HG03457 (cell line): ENCODE measurements around the gene FAM13A.
A peak's percentile ranks its signal among the peaks of the same experiment; 100 is the strongest.

Experiments used
- ATAC-seq: cut with Tn5 transposase; IDR thresholded peaks from one replicate; pipeline ENCODE4 v1.9.1; 2021; ENCODE audit warnings: moderate number of reproducible peaks; ENCODE audit not compliant: unreplicated experiment

Gene FAM13A

GRCh38 chr4:88792821-88793220 is 264.2 kb downstream of the FAM13A start:
- no peak for ATAC-seq

- peak; percentile 84 for ATAC-seq
Observed at GRCh38 chr4:88792268-88792781, 264.7 kb downstream of the FAM13A start.

DNA sequence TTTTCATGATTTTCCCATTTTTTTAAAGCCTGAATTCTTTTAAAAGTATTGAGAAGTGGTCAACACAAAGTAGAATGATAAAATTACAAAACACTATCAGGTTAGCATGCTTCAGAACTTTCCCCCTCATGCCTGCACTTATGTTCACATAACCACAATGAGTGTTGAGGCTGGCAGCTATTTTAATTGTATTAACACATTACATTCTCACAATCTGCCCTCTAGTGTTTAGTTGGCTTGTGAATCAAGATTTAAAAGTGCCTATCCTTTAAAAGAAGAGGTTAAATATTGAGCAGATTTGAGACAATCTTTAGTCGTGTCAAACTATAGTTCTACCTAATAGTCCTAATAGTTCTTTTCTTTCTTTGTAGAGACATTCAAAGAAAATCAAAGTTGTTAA is 265.7 kb downstream of the FAM13A start:
- no peak for ATAC-seq

- no peak for ATAC-seq
Observed at GRCh38 chr4:88788895-88789294, 268.1 kb downstream of the FAM13A start.

- no peak for ATAC-seq
Observed at GRCh38 chr4:88788424-88788823, 268.6 kb downstream of the FAM13A start.

- ATAC-seq: no peak
Observed at GRCh38 chr4:88786011-88786410, 271.0 kb downstream of the FAM13A start.

- no peak for ATAC-seq
Observed at GRCh38 chr4:88780389-88780788, 276.6 kb downstream of the FAM13A start.

GRCh38 chr4:88779431-88779830 is 277.6 kb downstream of the FAM13A start:
- no peak for ATAC-seq

GRCh38 chr4:88775529-88775928 is 281.5 kb downstream of the FAM13A start:
- no peak for ATAC-seq

GRCh38 chr4:88775026-88775425 is 282.0 kb downstream of the FAM13A start:
- ATAC-seq: no peak

- no peak for ATAC-seq
Observed at GRCh38 chr4:88771883-88772450, 285.0 kb downstream of the FAM13A start.

GRCh38 chr4:88765729-88766128 is 291.3 kb downstream of the FAM13A start:
- ATAC-seq: no peak

GRCh38 chr4:88763075-88763474 is 293.9 kb downstream of the FAM13A start:
- no peak for ATAC-seq

DNA sequence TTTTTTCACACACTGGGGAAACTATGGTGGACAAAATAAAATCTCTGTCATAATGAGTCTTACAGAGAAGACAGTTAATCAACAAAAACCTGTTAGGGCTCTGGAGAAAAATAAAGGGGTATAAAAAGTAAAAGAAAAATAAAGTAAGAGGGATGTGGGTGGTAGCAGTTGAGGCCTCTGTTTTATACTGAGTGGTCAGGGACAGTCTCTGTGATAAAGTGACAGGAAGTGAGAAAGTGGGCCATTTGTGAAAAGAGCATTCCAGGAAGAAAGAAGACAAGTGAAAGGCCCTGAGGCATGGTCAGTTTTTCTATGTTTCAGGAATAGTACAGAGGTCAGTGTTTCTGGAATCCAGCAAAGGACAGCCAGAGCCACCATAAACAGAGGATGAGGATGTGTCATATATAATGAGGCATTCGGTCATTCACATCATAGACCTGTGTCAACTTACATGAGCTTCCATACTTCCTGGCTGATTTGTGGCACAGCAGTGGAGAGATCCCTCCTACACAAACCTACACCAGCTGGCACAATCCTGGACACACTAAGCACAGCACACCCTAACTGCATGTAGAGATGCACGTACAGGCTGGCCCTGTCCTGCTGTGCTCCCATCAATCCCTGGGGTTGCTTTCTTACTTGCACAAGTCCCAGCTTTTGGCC is 295.0 kb downstream of the FAM13A start:
- ATAC-seq: no peak

DNA sequence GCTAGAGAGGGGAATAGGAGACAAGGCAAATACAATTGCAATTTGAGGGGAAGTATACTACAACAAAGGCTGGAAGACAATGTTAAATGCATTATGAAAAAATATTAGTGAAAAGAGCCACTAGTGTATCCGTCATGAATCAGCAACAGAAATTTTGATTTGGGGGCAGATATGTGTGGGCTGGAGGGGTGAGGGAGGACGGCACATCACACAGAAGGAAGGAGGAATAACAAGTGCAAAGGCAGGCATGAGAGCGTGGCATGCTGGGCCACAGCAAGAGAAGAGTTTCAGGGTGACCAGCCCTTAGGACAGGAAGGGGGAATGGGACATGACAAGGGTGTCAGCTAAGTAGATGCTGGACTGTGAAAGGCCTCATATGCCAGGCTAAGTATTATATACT is 295.6 kb downstream of the FAM13A start:
- ATAC-seq: no peak

- no peak for ATAC-seq
Observed at GRCh38 chr4:88759895-88760290, 297.1 kb downstream of the FAM13A start.

DNA sequence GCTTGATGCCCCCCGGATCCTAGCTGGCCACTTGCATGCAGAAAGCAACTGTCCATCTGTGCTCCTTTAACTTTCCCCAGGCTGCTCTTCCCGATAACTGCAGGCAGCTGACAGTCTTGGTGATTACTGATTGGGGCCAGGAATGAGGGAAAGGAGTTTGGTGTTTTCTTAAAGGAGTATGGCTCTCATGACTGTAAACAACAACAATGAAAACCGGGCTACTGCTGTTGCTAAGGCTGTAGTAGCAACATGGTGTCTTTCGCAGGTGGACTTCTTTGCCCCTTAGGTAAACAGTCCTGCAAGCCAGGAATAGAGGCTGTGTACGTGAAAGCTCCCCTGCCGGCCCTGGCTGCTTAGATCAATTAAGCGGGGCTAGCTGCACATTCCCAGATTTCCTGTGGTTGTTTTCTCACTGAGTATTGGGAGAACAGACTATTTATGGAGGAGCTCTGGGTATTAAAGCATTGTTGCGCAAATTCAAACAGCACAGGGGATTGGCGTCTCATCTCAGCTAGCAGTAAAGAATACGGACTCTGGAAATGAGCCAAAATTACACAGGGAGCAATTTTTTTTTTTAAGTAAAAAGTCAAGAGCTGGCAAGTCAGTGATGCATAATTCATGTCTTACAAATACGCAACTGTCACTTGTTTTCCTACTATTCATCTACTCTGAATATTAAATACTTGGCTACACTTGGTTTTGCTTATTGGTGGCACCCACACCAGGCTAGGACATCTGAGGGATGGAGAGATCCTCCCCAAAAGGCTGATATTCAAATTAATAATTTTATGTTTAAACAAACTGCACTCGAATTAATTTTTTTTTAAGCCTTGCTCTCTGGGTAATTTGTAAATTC is 297.7 kb downstream of the FAM13A start:
- no peak for ATAC-seq

DNA sequence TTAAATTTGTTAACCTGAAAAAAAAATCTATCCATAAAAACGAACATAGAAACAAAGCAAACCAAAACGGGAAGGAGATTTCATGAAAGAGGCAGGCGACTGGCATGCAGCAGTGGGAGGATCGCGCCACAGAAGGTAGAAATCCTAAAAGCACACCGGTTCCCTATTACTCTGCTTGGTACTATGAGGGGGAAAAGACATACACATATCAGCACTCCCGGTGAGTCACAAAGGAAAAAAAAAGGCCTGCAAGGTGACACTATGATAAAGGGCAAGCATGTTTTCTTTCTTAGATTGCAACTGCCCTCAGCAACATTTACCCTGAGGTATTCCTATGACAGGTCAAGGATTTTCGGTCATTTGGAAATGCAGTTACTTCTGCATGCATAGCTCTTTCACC is 298.7 kb downstream of the FAM13A start:
- ATAC-seq: no peak

GRCh38 chr4:88757776-88758175 is 299.2 kb downstream of the FAM13A start:
- ATAC-seq: no peak

DNA sequence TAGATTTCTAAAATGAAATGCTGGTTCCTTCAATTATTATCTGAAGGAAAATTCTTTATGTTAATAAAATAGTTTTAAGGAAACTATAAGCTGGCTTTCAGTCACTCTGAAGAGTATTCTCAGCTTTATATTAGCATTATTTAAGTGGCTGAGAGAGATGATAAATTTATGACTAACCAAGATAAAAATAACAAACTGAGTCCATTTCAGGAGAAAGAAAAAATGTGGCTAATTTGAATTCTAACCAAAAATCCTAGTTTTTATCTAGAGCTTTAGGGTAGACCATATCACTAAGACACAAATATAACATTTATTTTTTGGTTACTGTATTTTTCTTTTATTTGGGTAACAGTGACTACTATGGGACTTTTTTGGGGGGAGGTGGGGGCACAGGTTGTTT is 299.9 kb downstream of the FAM13A start:
- no peak for ATAC-seq

GRCh38 chr4:88756149-88756548 is 300.8 kb downstream of the FAM13A start:
- no peak for ATAC-seq

GRCh38 chr4:88755454-88755853 is 301.5 kb downstream of the FAM13A start:
- ATAC-seq: no peak
